ENCODE measurements around the gene PEPD.

Gene PEPD

DNA sequence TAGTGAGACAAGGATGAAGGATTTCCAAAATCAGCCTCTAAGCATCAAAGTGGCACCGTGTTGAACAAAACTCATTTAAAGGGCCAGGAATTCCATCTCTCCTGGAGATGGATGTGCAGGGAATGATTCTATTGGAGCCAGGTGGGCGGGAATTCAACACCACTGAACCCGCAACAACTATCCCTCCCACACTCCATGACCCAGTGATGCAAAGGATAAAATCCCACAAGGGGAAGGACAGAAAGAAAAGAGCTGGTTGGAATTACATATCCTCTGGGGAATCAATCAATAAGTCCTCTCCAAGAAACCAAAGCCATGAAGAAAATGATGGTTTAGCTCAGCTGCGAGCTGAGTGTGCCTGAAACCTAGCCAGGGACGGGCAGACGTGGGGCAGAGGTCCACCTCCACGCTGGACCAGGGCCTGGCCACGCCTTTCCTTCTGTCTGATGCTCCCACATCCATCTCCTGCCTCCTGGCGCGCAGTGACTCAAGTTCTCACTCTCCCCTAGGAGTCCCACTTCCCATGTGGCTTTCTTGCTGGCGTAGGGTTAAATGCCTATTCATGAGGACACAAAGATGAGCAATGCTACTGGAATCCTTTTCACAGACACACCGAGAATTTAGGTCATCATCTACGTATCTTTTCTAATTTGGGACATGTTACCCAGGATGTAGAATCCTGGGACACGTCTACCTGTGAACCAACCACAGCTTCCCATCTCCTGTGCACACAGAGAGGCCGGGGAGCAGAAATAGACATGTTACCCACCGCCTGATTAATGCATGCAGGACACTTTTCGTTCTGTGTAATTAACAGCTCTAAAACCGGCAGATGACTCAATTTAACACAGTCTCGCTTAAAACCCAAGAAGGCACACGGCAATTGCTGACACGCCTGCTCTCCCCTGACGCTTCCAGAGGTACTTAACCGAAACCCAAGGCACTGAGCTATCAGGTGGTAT is 48.6 kb downstream of the PEPD start:
- H2AFZ ChIP-seq (ENCODE audit: low read depth, low read length), result no peak overlapping the region
- H3K79me1 ChIP-seq (replicated peaks; ENCODE audit: low read length, poor library complexity, severe bottlenecking), result no peaks in the 10 kb centered on the region
- peaks cover 32 to 42% of the 10 kb centered on the region in 2 experiments for H3K36me3 ChIP-seq (ENCODE audit: control insufficient read depth in 1 of 2, insufficient read depth in 2 of 2, low read depth in 1 of 2, low read length in 2 of 2)
- no peak overlapping the region for H2BK5ac ChIP-seq (ENCODE audit: low read depth, low read length, poor library complexity, severe bottlenecking)
- H3K27ac ChIP-seq (ENCODE audit: low read length, poor library complexity, severe bottlenecking), result no peak overlapping the region
- H2BK120ac ChIP-seq (ENCODE audit: low read depth, low read length), result no peak overlapping the region
- peaks cover 9% of the 10 kb centered on the region for H3K9me3 ChIP-seq (ENCODE audit: control insufficient read depth, low read length)
- no peak overlapping the region for H3K4me3 ChIP-seq (ENCODE audit: insufficient read depth in 1 of 2, low read depth in 1 of 2, low read length in 2 of 2)
- no peak overlapping the region for H3K23ac ChIP-seq (ENCODE audit: low read length in 2 of 2)
- H2AK5ac ChIP-seq (ENCODE audit: low read length, severe bottlenecking), result no peak overlapping the region
- H2BK12ac ChIP-seq (ENCODE audit: low read length in 2 of 2), result no peak overlapping the region
- H4K8ac ChIP-seq (ENCODE audit: low read length), result no peak overlapping the region
- no peaks in the 10 kb centered on the region for H3K27me3 ChIP-seq (ENCODE audit: control insufficient read depth in 1 of 2, insufficient read depth in 1 of 2, low read length in 2 of 2)
- no peak overlapping the region for H3K4me2 ChIP-seq (ENCODE audit: low read length, poor library complexity, severe bottlenecking)
- H4K91ac ChIP-seq (ENCODE audit: low read length), result no peak overlapping the region
- H3K9ac ChIP-seq (ENCODE audit: low read length), result peak overlapping the region; percentile 51
- no peak overlapping the region for H3K18ac ChIP-seq (ENCODE audit: low read depth in 1 of 2, low read length in 2 of 2)
- no peak overlapping the region for H3K14ac ChIP-seq (ENCODE audit: low read length in 2 of 2)
- no peak overlapping the region for H3K4ac ChIP-seq (ENCODE audit: low read depth in 1 of 2, low read length in 2 of 2)
- 76% methylated on average over 21 of the region's 23 CpGs for WGBS
- peak; percentile 48 for DNase-seq
- no peak overlapping the region for H2BK15ac ChIP-seq (ENCODE audit: low read depth, poor library complexity, severe bottlenecking)
- H3K4me1 ChIP-seq (ENCODE audit: control insufficient read depth, insufficient read depth, low read depth, low read length), result peaks cover 20% of the 10 kb centered on the region

DNA sequence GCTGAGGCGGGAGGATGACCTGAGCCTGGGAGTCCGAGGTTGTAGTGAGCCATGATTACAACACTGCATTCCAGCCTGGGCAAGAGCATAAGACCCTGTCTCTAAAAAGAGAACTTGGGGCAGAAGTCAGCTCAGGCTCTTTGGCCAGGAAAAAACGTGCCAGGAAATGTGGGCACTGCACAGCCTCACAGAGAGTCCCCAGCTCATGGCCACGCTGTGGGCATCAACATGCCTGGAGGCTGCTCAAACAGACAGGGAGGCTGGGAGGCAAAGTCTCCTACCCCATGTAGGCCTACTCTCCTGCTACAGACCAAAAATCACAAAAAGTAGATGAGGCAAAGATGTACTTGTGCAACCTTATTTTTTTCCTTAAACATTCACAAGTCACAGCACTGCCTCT is 49.4 kb downstream of the PEPD start:
- no peak overlapping the region for H2AFZ ChIP-seq (ENCODE audit: low read depth, low read length)
- H2BK12ac ChIP-seq (ENCODE audit: low read length in 2 of 2), result no peak overlapping the region
- H3K27ac ChIP-seq (ENCODE audit: low read length, poor library complexity, severe bottlenecking), result no peak overlapping the region
- H3K18ac ChIP-seq (ENCODE audit: low read depth in 1 of 2, low read length in 2 of 2), result no peak overlapping the region
- peaks cover 24 to 39% of the 10 kb centered on the region in 2 experiments for H3K36me3 ChIP-seq (ENCODE audit: control insufficient read depth in 1 of 2, insufficient read depth in 2 of 2, low read depth in 1 of 2, low read length in 2 of 2)
- H3K4me2 ChIP-seq (ENCODE audit: low read length, poor library complexity, severe bottlenecking), result no peak overlapping the region
- DNase-seq, result no peak
- H2BK120ac ChIP-seq (ENCODE audit: low read depth, low read length), result no peak overlapping the region
- 89% methylated on average over 4 of the region's 4 CpGs for WGBS
- H3K79me1 ChIP-seq (replicated peaks; ENCODE audit: low read length, poor library complexity, severe bottlenecking), result no peaks in the 10 kb centered on the region
- H3K23ac ChIP-seq (ENCODE audit: low read length in 2 of 2), result no peak overlapping the region
- H2AK5ac ChIP-seq (ENCODE audit: low read length, severe bottlenecking), result no peak overlapping the region
- H2BK5ac ChIP-seq (ENCODE audit: low read depth, low read length, poor library complexity, severe bottlenecking), result no peak overlapping the region
- peaks cover 2% of the 10 kb centered on the region for H3K9me3 ChIP-seq (ENCODE audit: control insufficient read depth, low read length)
- H3K4ac ChIP-seq (ENCODE audit: low read depth in 1 of 2, low read length in 2 of 2), result no peak overlapping the region
- no peak overlapping the region for H3K4me3 ChIP-seq (ENCODE audit: insufficient read depth in 1 of 2, low read depth in 1 of 2, low read length in 2 of 2)
- H4K8ac ChIP-seq (ENCODE audit: low read length), result no peak overlapping the region
- H3K14ac ChIP-seq (ENCODE audit: low read length in 2 of 2), result no peak overlapping the region
- H3K27me3 ChIP-seq (ENCODE audit: control insufficient read depth in 1 of 2, insufficient read depth in 1 of 2, low read length in 2 of 2), result no peaks in the 10 kb centered on the region
- no peak overlapping the region for H3K9ac ChIP-seq (ENCODE audit: low read length)
- peaks cover 21% of the 10 kb centered on the region for H3K4me1 ChIP-seq (ENCODE audit: control insufficient read depth, insufficient read depth, low read depth, low read length)
- no peak overlapping the region for H4K91ac ChIP-seq (ENCODE audit: low read length)
- H2BK15ac ChIP-seq (ENCODE audit: low read depth, poor library complexity, severe bottlenecking), result no peak overlapping the region

DNA sequence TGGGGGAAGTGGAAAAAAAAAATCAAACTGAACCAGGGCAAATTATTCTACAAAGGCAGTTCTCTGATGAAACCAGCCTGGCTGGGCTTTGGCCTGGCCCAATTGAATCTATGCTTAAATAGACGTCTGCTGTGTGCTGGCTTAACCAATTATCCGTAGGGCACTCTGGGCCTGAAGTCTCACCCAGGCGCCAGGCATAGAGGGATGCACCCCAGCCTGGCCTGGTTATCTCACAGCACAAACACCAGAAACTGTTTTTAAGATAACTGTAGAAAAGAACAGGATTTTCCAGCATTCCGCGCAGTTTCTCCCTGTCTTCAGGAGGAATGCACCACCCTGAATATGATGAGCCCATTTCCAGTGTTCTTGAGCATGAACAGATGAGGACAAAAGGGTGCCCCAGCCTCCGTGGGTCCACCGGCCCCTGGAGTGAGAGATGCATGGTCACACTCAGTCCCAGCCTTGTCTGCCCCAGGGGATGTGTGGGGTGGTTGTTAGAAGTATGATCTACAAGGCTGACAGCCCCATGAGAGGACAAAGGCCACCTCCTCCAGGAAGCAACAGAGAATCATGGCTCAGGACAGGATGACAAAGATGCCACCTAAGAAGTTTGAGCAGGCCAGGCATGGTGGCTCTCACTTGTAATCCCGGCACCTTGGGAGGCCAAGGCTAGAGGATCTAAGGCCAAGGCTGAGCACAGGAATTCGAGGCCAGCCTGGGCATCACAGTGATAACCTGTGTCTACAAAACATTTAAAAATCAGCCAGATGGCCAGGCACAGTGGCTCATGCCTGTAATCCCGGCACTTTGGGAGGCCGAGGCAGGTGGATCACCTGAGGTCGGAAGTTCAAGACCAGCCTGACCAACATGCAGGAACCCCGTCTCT is 50.2 kb downstream of the PEPD start:
- Histone ChIP-seq H3K9ac (ENCODE audit: low read length) (no peak overlapping the region), H3K14ac (ENCODE audit: low read length in 2 of 2) (no peak overlapping the region), H3K36me3 (ENCODE audit: control insufficient read depth in 1 of 2, insufficient read depth in 2 of 2, low read depth in 1 of 2, low read length in 2 of 2) (peaks cover 19 to 34% of the 10 kb centered on the region in 2 experiments), H2BK15ac (ENCODE audit: low read depth, poor library complexity, severe bottlenecking) (no peak overlapping the region), H2BK120ac (ENCODE audit: low read depth, low read length) (no peak overlapping the region), H2BK5ac (ENCODE audit: low read depth, low read length, poor library complexity, severe bottlenecking) (no peak overlapping the region), H3K4me2 (ENCODE audit: low read length, poor library complexity, severe bottlenecking) (no peak overlapping the region), H3K4ac (ENCODE audit: low read depth in 1 of 2, low read length in 2 of 2) (no peak overlapping the region), H3K23ac (ENCODE audit: low read length in 2 of 2) (no peak overlapping the region), H4K91ac (ENCODE audit: low read length) (no peak overlapping the region), H3K79me1 (replicated peaks; ENCODE audit: low read length, poor library complexity, severe bottlenecking) (no peaks in the 10 kb centered on the region), H2AFZ (ENCODE audit: low read depth, low read length) (no peak overlapping the region), H2AK5ac (ENCODE audit: low read length, severe bottlenecking) (no peak overlapping the region), H3K18ac (ENCODE audit: low read depth in 1 of 2, low read length in 2 of 2) (no peak overlapping the region), H3K27me3 (ENCODE audit: control insufficient read depth in 1 of 2, insufficient read depth in 1 of 2, low read length in 2 of 2) (no peaks in the 10 kb centered on the region), H3K9me3 (ENCODE audit: control insufficient read depth, low read length) (no peaks in the 10 kb centered on the region), H3K4me1 (ENCODE audit: control insufficient read depth, insufficient read depth, low read depth, low read length) (peaks cover 21% of the 10 kb centered on the region), H3K27ac (ENCODE audit: low read length, poor library complexity, severe bottlenecking) (no peak overlapping the region), H4K8ac (ENCODE audit: low read length) (no peak overlapping the region), H3K4me3 (ENCODE audit: insufficient read depth in 1 of 2, low read depth in 1 of 2, low read length in 2 of 2) (no peak overlapping the region), H2BK12ac (ENCODE audit: low read length in 2 of 2) (no peak overlapping the region)
- WGBS, result 93% methylated on average over 12 of the region's 13 CpGs
- no peak for DNase-seq

DNA sequence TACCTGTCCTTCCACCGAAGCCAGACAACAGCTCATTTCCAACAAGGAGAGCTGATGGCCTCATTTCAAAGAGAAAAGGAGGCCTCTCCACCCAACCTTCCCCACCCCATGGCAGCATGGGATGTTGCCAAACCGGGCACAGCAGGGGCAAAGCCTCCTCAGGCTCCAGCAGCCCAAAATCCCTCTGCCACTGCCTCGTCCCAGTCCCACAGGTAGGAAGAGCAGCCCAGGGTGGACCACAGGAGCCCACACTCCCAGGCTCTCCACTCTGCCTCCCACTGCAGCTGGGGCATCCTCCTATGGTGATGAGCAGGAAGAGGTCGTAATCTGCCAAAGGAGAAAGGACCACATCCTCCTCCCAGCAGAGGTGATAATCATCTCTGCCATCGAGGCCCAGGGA is 50.9 kb downstream of the PEPD start:
- Histone ChIP-seq H2BK12ac (ENCODE audit: low read length in 2 of 2) (no peak overlapping the region), H4K8ac (ENCODE audit: low read length) (no peak overlapping the region), H3K23ac (ENCODE audit: low read length in 2 of 2) (no peak overlapping the region), H3K27ac (ENCODE audit: low read length, poor library complexity, severe bottlenecking) (no peak overlapping the region), H3K4me3 (ENCODE audit: insufficient read depth in 1 of 2, low read depth in 1 of 2, low read length in 2 of 2) (no peak overlapping the region), H3K4me1 (ENCODE audit: control insufficient read depth, insufficient read depth, low read depth, low read length) (peaks cover 21% of the 10 kb centered on the region), H3K36me3 (ENCODE audit: control insufficient read depth in 1 of 2, insufficient read depth in 2 of 2, low read depth in 1 of 2, low read length in 2 of 2) (peaks cover 20 to 27% of the 10 kb centered on the region in 2 experiments), H3K9ac (ENCODE audit: low read length) (no peak overlapping the region), H2BK5ac (ENCODE audit: low read depth, low read length, poor library complexity, severe bottlenecking) (no peak overlapping the region), H3K9me3 (ENCODE audit: control insufficient read depth, low read length) (no peaks in the 10 kb centered on the region), H3K79me1 (replicated peaks; ENCODE audit: low read length, poor library complexity, severe bottlenecking) (no peaks in the 10 kb centered on the region), H2AK5ac (ENCODE audit: low read length, severe bottlenecking) (no peak overlapping the region), H2AFZ (ENCODE audit: low read depth, low read length) (no peak overlapping the region), H3K14ac (ENCODE audit: low read length in 2 of 2) (no peak overlapping the region), H2BK15ac (ENCODE audit: low read depth, poor library complexity, severe bottlenecking) (no peak overlapping the region), H2BK120ac (ENCODE audit: low read depth, low read length) (no peak overlapping the region), H3K27me3 (ENCODE audit: control insufficient read depth in 1 of 2, insufficient read depth in 1 of 2, low read length in 2 of 2) (no peaks in the 10 kb centered on the region), H4K91ac (ENCODE audit: low read length) (no peak overlapping the region), H3K4me2 (ENCODE audit: low read length, poor library complexity, severe bottlenecking) (no peak overlapping the region), H3K18ac (ENCODE audit: low read depth in 1 of 2, low read length in 2 of 2) (no peak overlapping the region), H3K4ac (ENCODE audit: low read depth in 1 of 2, low read length in 2 of 2) (no peak overlapping the region)
- WGBS, result 80% methylated on average over 5 of the region's 5 CpGs
- no peak for DNase-seq

All from mesenchymal stem cell (in vitro differentiated cells and primary cell).